ENCODE data around the gene EHD2. TPM values are rescaled to one million over a fixed set of nuclear protein-coding genes. Genes with fewer than 3 reads are reported as not detected.
"Not testable (repeated sequence)": the region's sequence is repeated elsewhere in the genome, so short reads cannot be mapped to it uniquely, and the experiment has no call there.

EHD2 gene, protein sequence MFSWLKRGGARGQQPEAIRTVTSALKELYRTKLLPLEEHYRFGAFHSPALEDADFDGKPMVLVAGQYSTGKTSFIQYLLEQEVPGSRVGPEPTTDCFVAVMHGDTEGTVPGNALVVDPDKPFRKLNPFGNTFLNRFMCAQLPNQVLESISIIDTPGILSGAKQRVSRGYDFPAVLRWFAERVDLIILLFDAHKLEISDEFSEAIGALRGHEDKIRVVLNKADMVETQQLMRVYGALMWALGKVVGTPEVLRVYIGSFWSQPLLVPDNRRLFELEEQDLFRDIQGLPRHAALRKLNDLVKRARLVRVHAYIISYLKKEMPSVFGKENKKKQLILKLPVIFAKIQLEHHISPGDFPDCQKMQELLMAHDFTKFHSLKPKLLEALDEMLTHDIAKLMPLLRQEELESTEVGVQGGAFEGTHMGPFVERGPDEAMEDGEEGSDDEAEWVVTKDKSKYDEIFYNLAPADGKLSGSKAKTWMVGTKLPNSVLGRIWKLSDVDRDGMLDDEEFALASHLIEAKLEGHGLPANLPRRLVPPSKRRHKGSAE
- total RNA-seq, result 10 to 100 TPM; 41.2 to 66.3 TPM

DNA sequence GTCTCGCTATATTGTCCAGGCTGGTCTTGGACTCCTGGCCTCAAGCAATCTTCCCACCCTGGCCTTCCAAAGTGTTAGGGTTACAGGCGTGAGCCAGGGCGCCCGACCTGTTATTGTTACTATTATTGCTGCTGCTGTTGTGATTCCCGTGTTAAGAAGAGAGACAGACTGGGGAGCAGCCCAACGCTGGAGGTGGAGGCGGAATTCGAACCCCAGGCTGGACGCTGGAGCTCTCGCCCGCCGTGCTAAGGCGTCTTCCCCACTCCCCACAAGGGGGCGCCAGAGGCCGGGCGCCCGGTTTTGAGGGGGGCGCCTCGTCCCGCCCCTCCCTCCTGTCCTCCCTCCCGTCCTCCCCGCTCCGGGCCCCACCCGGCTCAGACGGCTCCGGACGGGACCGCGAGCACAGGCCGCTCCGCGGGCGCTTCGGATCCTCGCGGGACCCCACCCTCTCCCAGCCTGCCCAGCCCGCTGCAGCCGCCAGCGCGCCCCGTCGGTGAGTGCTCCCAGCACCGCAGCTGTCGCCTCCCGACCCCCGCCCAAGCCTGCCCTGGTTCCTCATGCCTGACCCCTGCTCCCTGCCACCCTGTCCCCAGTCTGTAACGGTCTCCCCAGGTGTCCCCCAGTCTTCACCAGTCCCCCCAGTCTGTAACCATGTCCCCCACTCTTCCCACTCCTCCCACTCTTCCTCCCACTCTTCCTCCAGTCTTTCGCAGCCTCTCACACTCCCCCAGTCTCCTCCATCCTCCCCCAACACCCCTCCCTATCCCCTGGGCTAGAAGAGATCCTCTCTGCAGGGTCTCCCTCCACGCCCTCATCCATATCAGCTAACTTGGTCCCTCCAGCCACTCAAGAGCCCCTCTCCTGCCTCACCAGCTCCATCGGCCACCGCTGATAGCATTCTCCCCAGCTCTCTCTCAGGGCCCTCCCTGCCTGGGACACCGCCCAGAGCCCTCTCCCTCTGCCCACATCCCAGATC is at the start of gene EHD2:
Gene EHD2, plus strand, starts transcription at position 377 of the 976 bp plus-strand sequence. CDS start 3,191 bp downstream, outside the sequence.
- H3K4me1 ChIP-seq, result peaks cover 18% of the 10 kb centered on the region
- no peaks in the 10 kb centered on the region for H3K36me3 ChIP-seq (replicated peaks in 1 of 2; ENCODE audit: insufficient read depth in 1 of 2, low read depth in 2 of 2)
- no peaks in the 10 kb centered on the region for H3K27me3 ChIP-seq
- peak; percentile 30 to 65 (median 53) for TF ChIP-seq POLR2A (IDR thresholded peaks at IDR 0.05)
- TF ChIP-seq, protein P1, sequence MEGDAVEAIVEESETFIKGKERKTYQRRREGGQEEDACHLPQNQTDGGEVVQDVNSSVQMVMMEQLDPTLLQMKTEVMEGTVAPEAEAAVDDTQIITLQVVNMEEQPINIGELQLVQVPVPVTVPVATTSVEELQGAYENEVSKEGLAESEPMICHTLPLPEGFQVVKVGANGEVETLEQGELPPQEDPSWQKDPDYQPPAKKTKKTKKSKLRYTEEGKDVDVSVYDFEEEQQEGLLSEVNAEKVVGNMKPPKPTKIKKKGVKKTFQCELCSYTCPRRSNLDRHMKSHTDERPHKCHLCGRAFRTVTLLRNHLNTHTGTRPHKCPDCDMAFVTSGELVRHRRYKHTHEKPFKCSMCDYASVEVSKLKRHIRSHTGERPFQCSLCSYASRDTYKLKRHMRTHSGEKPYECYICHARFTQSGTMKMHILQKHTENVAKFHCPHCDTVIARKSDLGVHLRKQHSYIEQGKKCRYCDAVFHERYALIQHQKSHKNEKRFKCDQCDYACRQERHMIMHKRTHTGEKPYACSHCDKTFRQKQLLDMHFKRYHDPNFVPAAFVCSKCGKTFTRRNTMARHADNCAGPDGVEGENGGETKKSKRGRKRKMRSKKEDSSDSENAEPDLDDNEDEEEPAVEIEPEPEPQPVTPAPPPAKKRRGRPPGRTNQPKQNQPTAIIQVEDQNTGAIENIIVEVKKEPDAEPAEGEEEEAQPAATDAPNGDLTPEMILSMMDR (IDR thresholded peaks at IDR 0.05), result peak; percentile 93 to 99 (median 96)
- peak within 1 kb of the TSS; percentile 73 to 75 for H3K4me3 ChIP-seq
- H3K27ac ChIP-seq, result peak within 1 kb of the TSS; percentile 50 to 82 (median 78)
- WGBS, 2 donors, result 6 to 21% methylated on average over 13 to 52 of the region's 52 CpGs
- intact Hi-C loops (cut with DNase I), result no loop called here
- DNase-seq (peak; percentile 50 to 76 (median 71)), ATAC-seq (peak; percentile 88)
- H3K9me3 ChIP-seq, result no peaks in the 10 kb centered on the region

- intact Hi-C loops (cut with DNase I), result no loop called here
- DNase-seq, result no peak
- peak; percentile 15 for ATAC-seq
- Histone ChIP-seq H3K27ac (peak overlapping the region in 3 of 4 donors; percentile 46 to 77 (median 71)), H3K27me3 (no peaks in the 10 kb centered on the region), H3K9me3 (no peaks in the 10 kb centered on the region), H3K4me3 (no peak overlapping the region), H3K36me3 (replicated peaks in 1 of 2; ENCODE audit: insufficient read depth in 1 of 2, low read depth in 2 of 2) (no peaks in the 10 kb centered on the region), H3K4me1 (peaks cover 23% of the 10 kb centered on the region)
- 57 to 61% methylated on average over 3 of the region's 3 CpGs for WGBS, 2 donors
- TF ChIP-seq, protein P1 (IDR thresholded peaks at IDR 0.05), result no peak
- TF ChIP-seq POLR2A (IDR thresholded peaks at IDR 0.05), result no peak
Measured at GRCh38 chr19:47663435-47663910, 49.7 kb upstream of the EHD2 start.

GRCh38 chr19:47663911-47664771 is 49.1 kb upstream of the EHD2 start:
- H3K4me3 ChIP-seq, result no peak overlapping the region
- H3K36me3 ChIP-seq (replicated peaks in 1 of 2; ENCODE audit: insufficient read depth in 1 of 2, low read depth in 2 of 2), result no peaks in the 10 kb centered on the region
- intact Hi-C loops (cut with DNase I), result no loop called here
- peak overlapping the region; percentile 14 to 77 (median 58) for H3K27ac ChIP-seq
- WGBS, 2 donors, result 51 to 60% methylated on average over 13 to 24 of the region's 24 CpGs
- peaks cover 23% of the 10 kb centered on the region for H3K4me1 ChIP-seq
- H3K27me3 ChIP-seq, result no peaks in the 10 kb centered on the region
- TF ChIP-seq, protein P1 (IDR thresholded peaks at IDR 0.05), result no peak
- TF ChIP-seq POLR2A (IDR thresholded peaks at IDR 0.05), result no peak
- peak; percentile 76 for ATAC-seq
- peak; percentile 48 to 85 (median 56) for DNase-seq
- no peaks in the 10 kb centered on the region for H3K9me3 ChIP-seq

DNA sequence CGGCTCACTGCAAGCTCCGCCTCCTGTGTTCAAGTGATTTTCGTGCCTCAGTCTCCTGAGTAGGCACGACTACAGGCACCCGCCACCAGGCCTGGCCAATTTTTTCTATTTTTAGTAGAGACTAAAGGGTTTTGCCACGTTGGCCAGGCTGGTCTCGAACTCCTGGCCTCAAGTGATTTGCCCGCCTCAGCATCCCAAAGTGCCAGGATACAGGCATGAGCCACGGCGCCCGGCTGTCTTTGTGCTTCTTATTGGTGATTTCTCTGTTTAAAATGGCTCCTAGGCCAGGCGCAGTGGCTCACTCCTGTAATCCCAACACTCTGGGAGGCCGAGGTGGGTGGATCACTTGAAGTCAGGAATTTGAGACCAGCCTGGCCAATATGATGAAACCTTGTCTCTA is 44.7 kb upstream of the EHD2 start:
- intact Hi-C loops (cut with DNase I); H3K27ac ChIP-seq; ATAC-seq; H3K9me3 ChIP-seq; DNase-seq; H3K4me3 ChIP-seq; H3K27me3 ChIP-seq; H3K36me3 ChIP-seq (replicated peaks in 1 of 2; ENCODE audit: insufficient read depth in 1 of 2, low read depth in 2 of 2): not testable (repeated sequence)
- WGBS, 2 donors, result 89 to 90% methylated on average over 13 of the region's 13 CpGs
- H3K4me1 ChIP-seq, result peaks cover 11% of the 10 kb centered on the region
